Measurements from ENCODE around the gene SREK1IP1.

Gene SREK1IP1

DNA sequence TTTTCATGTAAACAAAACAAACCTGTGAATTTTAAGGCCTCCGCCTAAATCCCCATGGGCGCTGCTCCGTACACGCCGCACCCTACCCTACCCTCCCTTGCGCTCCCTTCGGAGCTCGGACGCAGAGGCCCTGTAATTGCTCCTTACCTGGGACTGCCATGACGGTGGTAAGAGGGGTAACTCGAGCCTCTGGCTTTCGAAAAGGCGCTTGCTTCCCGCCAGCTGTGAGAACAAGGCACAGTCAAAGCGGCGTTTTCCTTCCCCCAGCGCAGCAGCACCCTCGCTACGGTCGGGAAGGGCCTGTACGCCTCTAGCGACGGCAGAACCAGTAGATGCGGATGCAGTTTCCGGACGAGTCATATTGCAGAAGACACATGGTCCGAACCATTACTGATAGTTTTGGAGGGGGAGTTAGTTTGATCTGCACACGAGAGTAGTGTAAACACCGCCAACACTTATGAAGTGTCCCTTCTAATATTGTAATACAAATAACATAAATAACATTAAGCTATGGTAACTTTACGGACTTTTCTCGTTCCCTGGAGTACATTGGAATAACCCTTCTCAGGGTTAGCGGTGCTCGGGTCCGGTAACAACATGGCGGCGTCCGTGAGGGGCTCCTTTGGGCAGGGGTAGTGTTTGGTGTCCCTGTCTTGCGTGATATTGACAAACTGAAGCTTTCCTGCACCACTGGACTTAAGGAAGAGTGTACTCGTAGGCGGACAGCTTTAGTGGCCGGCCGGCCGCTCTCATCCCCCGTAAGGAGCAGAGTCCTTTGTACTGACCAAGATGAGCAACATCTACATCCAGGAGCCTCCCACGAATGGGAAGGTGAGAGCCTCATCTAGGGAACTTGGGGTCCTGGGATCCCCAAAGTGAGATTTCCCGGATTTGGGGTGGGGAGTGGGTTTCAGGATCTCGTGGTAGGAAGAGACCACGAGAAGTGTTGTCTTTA, at the start of gene SREK1IP1, which contains the start of gene CWC27:
Gene SREK1IP1, minus strand, starts transcription at position 334 of the 955 bp plus-strand sequence. Its CDS starts 174 bp downstream, at position 160.
Gene CWC27, plus strand, starts transcription at position 573 of the 955 bp plus-strand sequence. Its CDS starts 217 bp downstream, at position 790.
- DNase-seq: peak; percentile 73 to 85

DNA sequence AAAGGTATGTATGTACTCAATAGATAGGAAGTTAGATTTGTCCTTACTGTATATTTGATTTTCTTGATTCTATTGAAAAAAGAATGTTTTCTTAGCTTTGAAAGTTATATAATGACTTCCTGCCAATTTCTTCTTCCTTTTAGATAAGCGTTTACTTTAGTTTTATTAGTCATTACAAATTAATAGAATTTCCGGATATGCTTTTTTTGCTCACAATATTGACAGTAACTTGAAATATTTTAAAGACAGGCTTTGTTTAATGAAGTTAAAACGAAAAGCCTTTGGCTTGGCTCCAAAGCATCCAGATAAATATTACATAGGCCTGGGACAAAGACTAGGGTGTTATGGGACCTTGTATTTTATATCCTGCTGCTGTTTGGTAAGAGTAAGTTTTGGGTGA, 49.8 kb upstream of the SREK1IP1 start:
- no peak for DNase-seq

DNA sequence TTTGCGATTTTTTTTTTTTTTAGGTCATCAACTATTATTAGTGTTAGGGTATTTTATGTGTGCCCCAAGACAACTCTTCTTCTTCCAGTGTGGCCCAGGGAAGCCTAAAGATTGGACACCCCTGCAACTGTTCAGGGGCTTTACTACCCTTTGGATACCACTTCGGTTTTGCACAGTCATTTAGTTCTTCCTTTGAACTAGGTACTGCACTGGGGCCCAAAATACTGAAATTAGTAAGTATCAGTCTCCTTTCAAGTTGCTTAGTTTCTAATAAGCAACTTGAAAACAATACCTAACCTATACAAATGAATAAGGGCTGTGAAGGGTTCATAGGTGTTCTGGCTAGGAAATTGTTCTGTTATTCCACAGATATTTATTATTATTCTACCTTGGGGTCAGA, 45.6 kb upstream of the SREK1IP1 start:
- no peak for DNase-seq

DNA sequence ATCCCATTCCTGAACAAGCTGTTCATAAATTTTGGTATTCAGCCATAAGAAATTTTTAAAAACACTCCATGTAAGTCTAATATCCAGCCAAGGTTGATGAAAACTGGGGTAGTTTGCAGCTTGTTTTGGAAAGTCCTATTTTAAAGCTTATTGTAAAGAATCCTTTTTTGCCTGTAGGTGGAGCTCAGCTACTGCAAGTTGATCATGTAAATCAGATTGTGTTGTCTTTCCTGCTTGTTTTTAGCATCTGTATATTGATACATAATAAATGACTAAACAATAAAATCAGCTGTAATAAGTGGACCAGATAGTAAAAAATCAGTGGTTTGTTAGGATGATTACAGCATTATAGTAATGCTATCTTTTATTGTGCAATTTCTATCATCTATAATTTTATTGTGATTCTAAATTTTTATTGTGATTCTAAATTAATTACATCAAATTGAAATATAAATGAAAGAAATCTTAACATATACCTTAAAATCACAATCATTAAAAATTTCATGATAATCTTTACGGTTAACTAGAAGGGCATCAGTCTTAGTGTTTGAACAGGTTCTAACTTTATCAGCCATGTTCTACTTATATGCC, 42.7 kb upstream of the SREK1IP1 start:
- DNase-seq: peak; percentile 24 to 45

DNA sequence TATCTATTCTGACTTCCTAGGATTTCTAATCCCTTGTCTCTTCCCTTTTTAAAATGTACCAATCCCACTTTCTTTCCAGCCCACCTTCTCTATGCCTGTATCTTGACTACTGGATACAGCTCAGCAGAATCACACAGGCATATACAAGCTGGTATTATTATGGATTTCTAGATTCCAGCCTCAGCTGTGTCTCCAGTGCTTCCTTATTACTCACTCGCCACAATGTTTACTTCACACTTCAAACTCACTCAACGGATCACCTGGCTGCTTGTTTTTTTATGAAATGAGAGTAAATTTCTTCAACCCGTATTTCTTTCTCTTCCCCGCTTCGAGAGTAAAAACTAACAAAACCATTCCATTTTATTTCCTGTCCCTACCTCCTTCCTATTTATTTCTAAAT, 39.0 kb upstream of the SREK1IP1 start:
- no peak for DNase-seq

DNA sequence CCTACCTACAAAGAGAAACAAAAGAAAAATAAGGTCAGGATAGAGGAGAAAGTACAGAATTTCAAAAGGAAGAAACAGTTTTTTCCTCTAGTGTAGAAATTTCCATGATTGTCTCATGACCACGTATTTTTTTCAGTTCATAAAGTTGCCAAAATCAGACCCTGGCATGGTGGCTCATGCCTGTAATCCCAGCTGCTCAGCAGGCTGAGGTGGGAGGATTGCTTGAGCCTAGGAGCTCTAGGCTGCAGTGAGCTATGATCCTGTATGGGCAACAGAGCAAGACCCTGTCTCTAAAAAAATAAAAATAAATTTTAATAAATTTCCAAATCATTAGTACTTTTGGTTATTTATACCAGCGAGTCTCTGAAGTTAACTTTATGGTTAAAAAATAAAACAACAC, 38.0 kb upstream of the SREK1IP1 start:
- no peak for DNase-seq

DNA sequence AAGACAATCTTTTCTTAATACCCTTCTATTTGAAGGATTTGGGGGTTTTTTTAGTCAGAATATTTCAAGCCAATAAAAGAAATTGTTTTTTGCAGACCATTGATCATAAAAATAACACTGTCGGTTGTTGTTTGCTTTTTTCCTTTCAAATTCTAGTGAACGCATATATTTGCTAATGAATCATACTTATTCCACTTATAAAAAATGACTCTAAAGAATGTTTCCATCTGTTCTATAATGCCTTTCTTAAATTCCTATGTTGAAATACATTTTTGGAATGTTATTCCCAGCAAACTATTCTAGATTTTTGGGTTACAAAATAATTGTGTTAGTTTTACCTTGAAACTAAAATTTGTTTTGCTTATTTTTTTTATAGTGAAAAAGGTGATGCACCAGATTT, 32.4 kb upstream of the SREK1IP1 start:
- no peak for DNase-seq

DNA sequence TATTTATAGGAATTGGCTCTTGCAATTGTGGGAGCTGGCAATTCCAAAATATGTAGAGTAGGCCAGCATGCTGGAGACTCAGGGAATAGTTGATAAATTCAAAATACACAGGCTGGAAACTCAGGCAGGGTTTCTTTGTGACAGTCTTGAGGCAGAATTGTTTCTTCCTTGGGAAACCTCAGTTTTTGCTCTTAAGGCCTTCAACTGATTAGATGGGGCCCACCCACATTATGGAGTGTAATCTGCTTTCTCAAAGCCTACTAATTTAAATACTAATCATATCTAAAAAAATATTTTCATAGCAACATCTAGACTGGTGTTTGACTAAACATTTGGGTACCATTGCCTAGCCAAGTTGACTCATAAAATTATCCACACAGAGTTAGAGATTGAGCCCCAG, 27.8 kb upstream of the SREK1IP1 start:
- DNase-seq: no peak

DNA sequence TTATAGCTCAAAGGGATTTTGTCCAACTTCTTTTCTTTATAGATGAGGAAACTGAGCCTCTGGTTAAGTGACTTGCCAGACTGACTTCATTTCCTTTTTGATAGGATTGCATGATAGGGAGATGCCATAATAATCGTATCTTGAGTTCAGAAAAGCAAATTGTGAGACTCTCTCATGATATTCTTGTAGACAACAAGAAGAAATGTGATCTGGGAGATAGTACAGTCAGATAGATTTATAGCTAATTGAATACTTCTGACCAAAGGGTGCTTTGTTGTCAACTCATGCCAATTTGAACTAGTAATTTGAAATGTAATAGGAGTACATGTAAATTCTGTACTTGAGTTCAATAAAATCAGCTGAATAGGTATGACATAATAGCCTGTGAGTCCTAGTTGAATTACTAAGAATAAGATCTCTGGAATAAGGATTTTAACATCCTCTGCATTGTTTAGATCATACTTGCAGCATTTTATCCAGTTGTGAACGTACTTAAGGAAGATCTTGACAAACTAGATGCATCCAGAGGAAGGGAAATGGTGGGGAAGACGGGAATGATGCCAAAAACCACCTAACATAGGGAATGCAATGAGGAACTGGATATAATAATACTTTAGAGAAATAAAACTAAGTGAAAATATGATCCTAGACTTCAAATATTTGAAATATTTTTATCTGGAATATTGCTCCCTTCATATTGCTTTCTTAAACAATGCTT, 25.7 kb upstream of the SREK1IP1 start:
- DNase-seq: no peak

DNA sequence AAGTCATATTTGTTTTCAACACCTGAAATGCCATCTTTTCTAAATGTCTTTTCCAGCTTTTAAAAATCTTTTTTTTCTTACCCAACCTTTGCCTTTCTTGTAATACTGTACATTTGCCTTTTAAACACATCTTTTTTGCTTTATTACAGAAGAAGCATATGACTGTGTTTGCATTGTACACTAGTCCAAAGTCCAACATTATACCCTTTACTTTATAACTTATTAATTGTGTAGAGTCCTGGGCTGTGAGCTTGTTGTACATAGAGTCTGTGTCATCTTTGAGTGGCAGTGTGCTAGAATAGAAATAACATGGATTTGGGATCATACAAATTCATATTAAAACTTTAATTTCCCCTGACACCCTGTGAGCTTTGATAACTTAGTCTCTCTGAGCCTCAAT, 24.0 kb upstream of the SREK1IP1 start:
- no peak for DNase-seq

DNA sequence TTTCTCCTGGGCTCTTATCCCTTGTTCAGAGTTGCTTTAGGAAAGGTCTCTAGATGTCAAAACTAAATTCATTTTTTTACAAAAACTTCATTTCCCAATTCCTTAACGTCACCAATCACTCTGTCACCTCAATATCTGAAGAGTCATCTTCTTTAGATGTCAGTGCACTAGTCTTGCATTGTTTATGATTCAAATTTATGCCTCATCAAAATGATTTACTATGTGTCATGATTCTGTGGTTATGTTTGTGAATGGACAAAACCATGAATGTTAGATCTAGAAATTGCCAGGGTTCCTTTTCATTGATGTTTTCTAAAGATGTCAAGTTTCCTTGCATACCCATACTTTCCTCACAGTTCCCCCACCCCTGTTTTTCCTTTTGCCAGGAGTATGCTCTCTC, 21.7 kb upstream of the SREK1IP1 start:
- no peak for DNase-seq

DNA sequence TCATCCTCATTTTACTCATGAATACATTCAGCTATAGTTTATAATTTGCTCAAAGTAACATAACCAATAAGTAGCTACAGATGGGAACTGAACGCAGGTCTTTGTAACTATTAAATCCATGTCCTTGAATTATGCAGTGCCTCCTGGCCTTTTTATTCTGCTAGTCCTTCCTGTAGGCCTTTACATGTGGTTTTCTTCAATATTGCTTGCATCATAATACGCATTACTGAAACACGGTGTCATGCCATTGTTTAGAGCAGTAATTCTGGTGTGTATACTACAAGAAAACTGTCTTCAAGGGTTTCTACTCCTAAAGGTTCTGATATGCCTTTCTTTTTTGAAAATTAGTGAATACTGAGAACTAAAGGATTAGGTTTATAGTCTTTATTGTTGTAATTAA, 21.0 kb upstream of the SREK1IP1 start:
- DNase-seq: no peak

DNA sequence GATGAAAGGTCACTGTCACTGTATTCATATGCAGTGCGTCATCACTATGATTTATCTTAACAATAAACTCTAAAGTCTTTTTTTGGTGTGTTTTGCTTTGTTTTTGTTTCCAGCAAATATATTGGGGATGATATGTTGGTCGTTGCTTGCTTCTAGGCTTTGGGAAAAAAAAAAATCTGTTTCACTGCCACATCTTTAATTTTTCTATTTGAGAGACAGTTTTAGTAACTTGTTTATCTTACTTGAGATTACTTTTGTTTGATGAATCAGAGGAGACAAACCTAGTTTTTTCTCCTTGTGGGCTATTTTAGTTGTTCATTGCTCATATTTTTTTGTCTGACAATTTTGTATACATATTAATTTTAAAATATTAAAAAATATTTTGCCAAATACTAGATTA, 19.7 kb upstream of the SREK1IP1 start:
- no peak for DNase-seq

DNA sequence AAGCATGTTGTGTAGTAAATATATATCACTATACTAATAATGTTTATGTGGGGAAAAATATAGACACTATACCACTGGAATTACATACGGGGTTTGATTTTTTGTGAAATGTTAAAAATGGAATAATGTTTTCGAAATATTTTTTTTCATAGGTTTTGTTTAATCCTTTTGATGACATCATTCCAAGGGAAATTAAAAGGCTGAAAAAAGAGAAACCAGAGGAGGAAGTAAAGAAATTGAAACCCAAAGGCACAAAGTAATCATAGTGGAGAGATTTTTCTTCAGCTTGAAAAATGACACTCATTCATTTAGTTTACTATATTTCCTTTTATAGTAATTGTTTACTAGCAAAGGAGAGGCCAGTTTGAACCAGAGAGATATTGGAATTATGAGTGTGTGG, 17.9 kb upstream of the SREK1IP1 start:
- no peak for DNase-seq

DNA sequence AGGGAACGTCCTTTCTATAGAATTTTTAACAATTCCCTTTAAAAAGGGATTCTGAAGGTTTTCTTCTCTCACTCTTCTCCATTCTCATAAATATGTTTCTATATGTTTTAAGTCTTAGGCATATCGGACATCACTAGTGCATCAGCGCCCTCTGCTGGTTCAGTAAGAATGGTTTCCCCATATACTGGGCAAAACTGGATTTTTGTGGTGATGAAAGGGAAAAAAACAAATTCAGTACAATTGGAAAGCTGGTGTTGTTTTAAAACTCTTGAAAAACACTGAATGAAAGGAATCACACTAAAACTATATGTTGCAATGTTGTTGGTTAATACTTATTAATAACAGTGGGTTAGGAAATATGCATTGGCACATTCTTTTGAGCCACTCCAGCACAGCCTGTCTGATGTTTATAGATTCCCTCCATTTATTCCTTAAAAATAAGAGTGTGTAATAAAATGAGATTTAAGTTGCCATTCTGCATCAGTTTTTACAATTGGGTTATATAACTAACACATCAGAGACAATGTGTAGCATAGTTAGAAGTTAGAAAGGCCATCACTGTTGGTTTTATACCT, 16.0 kb upstream of the SREK1IP1 start:
- DNase-seq: peak; percentile 62 to 66

DNA sequence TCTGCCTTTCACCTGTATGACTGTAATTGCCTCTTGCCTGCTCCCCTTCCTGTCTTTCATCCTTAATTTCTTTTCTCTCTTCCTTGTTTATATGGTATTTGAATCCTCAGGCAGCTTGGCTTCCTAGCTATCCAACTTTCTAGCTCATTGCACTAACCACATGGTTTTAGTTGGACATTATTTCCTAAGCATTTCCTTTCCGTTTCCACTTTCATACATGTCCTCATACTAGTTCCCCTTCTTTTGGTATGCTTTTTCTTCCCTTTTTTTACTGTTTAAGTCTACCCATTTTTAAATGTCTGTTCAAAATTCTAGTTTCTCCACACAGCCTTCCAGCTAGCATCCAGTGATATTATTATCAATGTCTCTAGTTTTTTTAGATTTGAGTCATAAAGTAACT, 6.8 kb upstream of the SREK1IP1 start:
- DNase-seq: no peak

DNA sequence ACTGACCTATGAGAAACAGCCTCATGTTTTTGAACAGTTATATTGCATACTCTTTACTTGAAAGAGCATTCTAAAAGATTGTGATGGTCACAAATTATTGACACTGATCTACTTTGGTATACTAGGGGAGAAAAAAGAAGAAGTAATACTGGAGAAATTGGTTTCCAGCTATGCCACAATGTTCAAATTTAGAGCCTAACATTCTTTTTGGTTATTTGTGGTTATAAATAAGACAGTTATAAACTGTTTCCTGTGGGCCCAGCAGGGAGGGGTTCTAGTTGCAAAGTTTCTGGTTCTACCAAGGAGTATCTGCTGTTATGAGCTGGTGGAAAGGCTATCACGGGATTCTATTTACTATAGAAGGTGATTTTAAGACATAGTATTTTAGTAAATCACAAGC, 5.0 kb upstream of the SREK1IP1 start:
- no peak for DNase-seq

DNA sequence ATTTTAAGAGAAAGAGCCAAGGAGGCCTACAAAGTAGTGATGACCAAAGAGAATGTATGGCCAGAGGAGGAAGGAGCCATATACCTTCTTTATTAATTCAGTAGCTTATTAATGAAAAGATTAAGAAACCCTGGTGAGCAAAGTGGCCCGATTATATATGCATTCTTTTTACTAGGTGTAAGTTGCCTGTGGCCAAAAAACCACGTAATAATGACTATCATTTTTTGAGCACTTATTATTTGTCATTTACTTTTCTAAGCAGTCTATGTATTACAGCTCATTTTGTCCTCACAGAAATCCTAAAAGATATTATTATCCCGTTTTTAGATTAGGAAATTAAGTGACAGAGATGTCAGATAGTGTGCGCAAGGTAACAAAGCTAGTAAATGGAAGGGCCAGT, 3.2 kb upstream of the SREK1IP1 start:
- no peak for DNase-seq

DNA sequence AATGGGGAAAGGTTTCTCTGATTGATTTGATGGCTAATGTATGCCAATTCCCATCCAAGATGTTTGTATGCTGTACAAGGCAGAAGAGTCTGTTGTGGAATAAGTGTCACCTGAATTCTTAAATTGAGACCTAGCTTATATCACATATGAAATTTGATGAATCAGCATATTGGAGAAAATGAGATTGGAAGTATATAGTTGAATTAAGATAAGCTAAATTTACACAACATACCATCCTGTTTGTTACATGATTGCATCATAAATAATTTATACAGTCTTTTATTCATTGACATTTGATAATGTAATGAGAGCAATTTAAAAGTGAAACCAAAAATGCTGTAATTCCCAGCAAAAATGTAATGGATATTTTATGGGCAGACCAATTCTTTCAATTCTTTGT, 1.4 kb upstream of the SREK1IP1 start:
- no peak for DNase-seq

DNA sequence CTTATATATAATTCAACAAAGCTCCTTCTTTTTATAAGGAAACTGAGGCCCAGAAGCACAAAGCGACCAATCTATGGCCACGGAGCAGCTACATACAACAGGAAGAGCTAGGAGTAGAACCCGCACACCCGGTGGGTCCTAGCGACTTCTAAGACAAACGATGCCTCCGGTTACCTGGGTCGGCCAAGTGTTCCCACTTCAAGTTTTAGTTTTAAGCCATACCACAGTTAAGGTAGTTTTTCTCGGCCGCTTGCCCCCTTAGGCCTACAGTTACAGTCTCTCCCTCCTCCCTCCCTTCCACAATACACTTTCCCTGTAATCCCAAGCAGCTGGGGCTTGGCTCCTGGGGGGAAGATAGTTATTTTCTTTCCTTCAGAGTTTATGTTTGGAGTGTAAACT, 533 bp downstream of the SREK1IP1 start:
- peak in 1 of 2 experiments; percentile 6 for DNase-seq

DNA sequence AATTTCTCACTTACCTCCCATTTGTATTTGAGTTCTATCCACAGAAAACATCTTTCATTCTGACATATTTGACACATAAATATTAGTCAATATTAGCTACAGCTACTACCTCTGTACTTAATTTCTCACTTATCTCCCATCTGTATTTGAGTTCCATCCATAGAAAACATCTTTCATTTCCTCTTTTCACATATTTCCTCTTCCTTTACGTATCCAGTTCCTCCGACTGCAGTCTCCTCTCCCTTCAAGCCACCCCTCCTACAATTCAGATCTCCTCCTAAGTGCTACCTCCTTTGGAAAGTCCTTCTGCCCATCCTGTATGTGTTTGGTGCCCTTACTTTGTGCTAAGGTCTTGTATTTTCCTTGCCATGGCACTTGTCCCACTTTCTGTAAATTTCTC, 1.6 kb downstream of the SREK1IP1 start:
- no peak for DNase-seq

DNA sequence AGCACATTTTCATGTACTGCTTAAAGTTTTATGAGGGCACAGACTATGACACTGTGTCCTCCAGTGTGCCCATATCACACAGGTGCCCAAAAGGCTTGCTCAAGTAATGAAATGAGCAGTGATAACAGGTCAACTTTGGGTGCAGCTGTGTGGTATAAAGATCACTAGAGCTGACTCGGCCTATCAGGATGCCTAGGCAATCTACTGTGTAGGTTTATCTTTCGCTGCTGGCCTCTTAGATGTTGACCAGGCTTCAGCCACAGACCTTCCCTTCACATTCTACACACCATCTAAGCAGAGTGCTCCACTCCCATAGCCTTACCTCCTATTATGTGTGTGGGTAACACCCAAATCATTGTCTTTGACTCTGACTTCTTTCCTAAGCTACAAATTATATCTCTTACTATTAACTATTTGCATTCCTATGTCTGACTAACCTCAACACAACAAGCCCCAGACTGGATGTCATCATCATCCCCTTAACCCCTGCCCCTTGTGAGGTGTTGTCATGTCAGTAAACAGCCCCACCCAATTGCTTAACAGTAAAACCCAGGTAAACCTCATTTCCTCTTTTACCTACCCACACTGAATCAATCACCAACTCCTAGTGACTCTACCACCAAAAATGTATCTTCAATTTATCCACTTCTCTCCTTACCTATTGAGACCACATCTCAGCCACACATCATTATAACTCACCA, 2.5 kb downstream of the SREK1IP1 start:
- DNase-seq: no peak
